ENCODE results near the gene POLR2A.

POLR2A gene

DNA sequence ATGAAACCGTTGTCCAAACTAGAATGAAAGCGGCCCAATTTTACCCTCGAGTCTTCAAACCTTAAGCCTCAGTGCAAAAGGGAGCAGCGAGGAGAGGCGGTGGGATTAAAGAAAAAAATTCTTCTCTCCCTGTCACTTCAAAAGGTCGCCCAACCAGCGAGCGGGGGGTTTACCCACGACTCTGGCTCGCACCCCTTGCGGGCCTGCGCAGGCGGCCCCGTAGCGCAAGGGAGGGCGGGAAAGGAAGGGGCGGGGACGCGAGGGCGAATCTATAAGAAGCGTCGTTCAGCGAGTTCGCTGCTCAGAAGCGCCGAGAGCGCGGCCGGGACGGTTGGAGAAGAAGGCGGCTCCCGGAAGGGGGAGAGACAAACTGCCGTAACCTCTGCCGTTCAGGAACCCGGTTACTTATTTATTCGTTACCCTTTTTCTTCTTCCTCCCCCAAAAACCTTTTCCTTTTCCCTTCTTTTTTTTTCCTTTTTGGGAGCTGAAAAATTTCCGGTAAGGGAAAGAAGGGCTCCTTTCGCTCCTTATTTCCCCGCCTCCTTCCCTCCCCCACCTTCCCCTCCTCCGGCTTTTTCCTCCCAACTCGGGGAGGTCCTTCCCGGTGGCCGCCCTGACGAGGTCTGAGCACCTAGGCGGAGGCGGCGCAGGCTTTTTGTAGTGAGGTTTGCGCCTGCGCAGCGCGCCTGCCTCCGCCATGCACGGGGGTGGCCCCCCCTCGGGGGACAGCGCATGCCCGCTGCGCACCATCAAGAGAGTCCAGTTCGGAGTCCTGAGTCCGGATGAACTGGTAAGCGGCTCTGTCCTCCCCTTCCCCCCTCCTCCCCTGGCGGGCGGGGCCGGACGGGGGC is at the start of gene POLR2A:
Gene POLR2A, plus strand, starts transcription at position 300 of the 852 bp plus-strand sequence.
- in situ Hi-C loops (cut with HindIII; ENCODE audit: low sequenced_read_pairs) = no loop called here
- peak; percentile 99 for DNase-seq (ENCODE audit: low read depth, low spot score)
- H3K4me3 ChIP-seq (ENCODE audit: low read depth, low read length) = peak within 1 kb of the TSS; percentile 81
- no peak for TF ChIP-seq CTCF (IDR thresholded peaks at IDR 0.05; ENCODE audit: low read depth, low read length)

DNA sequence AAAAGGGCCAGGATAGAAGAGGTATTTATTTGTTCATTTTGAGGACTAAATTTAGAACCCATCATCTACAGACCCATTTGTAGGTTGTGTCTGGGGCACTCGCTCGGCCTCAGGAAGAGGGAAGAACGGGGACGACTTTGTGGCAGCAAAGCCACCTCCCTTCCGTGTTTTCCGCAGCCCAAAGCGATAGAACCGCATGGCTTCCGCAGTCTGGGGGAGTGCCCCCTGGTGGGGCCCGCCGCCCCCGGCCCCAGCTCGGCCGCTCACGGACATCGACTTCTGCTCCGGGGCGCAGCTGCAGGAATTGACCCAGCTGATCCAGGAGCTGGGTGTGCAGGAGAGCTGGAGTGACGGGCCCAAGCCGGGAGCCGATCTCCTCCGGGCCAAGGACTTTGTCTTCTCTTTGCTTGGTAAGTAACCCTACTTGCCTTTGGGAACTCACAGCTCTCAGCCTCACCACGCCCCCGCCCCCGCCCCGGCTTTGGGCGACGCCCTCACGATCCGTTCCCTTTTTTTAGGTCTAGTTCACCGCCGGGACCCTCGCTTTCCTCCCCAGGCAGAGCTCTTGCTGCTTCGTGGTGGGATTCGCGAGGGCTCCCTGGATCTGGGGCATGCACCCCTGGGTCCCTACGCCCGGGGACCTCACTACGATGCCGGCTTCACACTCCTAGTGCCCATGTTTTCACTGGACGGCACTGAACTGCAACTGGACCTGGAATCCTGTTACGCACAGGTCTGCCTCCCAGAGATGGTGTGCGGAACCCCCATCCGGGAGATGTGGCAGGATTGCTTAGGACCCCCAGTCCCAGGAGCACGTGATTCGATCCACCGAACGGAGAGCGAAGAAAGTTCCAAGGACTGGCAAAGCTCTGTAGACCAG is 48.2 kb upstream of the POLR2A start:
- no peak for DNase-seq (ENCODE audit: low read depth, low spot score)
- peak; percentile 23 for TF ChIP-seq CTCF (IDR thresholded peaks at IDR 0.05; ENCODE audit: low read depth, low read length)
- in situ Hi-C loops (cut with HindIII; ENCODE audit: low sequenced_read_pairs) = no loop called here
- H3K4me3 ChIP-seq (ENCODE audit: low read depth, low read length) = peak overlapping the region; percentile 40

- DNase-seq (ENCODE audit: low read depth, low spot score) = peak; percentile 65
- peak; percentile 63 for TF ChIP-seq CTCF (IDR thresholded peaks at IDR 0.05; ENCODE audit: low read depth, low read length)
- in situ Hi-C loops (cut with HindIII; ENCODE audit: low sequenced_read_pairs) = no loop called here
- H3K4me3 ChIP-seq (ENCODE audit: low read depth, low read length) = peak overlapping the region; percentile 15
Observed at GRCh38 chr17:7436556-7437368, 47.4 kb upstream of the POLR2A start.

GRCh38 chr17:7437369-7437863 is 46.8 kb upstream of the POLR2A start:
- no peak for DNase-seq (ENCODE audit: low read depth, low spot score)
- no peak for TF ChIP-seq CTCF (IDR thresholded peaks at IDR 0.05; ENCODE audit: low read depth, low read length)
- in situ Hi-C loops (cut with HindIII; ENCODE audit: low sequenced_read_pairs) = no loop called here
- H3K4me3 ChIP-seq (ENCODE audit: low read depth, low read length) = peak overlapping the region; percentile 15

DNA sequence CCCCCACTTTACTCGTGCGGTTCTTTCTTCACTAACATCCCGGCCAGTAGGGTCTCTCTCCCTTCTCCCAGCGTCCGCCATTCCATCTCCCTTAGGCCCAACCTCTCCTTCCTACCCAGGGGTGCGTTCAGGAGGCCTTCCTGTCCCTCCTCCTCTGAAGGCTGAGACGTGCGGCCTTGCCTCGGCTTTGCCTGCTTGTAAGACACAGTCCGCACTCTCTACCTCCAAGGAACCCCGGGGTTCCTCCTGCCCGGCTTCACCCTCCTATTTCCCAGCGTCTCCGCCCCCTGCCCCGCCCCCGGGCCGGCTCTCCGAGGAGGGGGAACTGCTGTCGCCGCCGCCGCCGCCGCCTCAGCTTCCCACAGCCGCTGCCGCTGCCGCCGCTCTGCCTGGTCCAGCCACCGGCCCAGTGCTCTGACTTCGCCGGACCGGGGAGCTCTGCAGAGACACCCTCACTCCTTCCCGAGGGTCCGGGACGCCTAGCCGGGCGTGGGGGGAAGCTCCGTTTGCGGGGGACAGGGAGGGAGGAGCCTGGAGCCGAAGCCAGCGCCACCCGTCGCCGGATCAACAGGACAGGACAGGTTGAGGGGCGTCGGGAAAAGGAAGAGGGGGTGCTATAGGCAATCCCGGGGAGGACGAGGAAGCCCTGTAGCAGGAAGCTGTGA is 46.1 kb upstream of the POLR2A start:
- peak overlapping the region; percentile 27 for H3K4me3 ChIP-seq (ENCODE audit: low read depth, low read length)
- no peak for DNase-seq (ENCODE audit: low read depth, low spot score)
- no peak for TF ChIP-seq CTCF (IDR thresholded peaks at IDR 0.05; ENCODE audit: low read depth, low read length)
- in situ Hi-C loops (cut with HindIII; ENCODE audit: low sequenced_read_pairs) = no loop called here
